DOHH2 (cell line): ENCODE measurements around the gene PRICKLE4.

Experiments used
- H3F3A ChIP-seq: fragments of 200-600 bp; sonication (generic), shearing (Covaris generic); 2 replicates; pipeline ENCODE4 v1.6.0; 2016; ENCODE audit warnings: antibody characterized with exemption, mild to moderate bottlenecking; ENCODE audit not compliant: control insufficient read depth, insufficient read depth
- H3K27ac ChIP-seq: fragments of 200-600 bp; sonication (generic); 2 replicates; pipeline ENCODE4 v1.5.1; 2014; ENCODE audit warnings: low read depth, mild to moderate bottlenecking, low read length, moderate library complexity
- H3K27me3 ChIP-seq: fragments of 200-600 bp; sonication (generic); 2 replicates; pipeline ENCODE4 v1.6.1; 2014; ENCODE audit warnings: mild to moderate bottlenecking, low read length, mixed read lengths; ENCODE audit not compliant: control insufficient read depth
- H3K36me3 ChIP-seq: fragments of 200-600 bp; sonication (generic); 2 replicates; pipeline ENCODE4 v1.6.1; 2014; ENCODE audit warnings: mild to moderate bottlenecking, low read length, moderate library complexity, mixed read lengths; ENCODE audit not compliant: control insufficient read depth
- H3K4me1 ChIP-seq: fragments of 200-600 bp; sonication (generic); 2 replicates; pipeline ENCODE4 v1.6.1; 2014; ENCODE audit warnings: mild to moderate bottlenecking, low read length, mixed read lengths; ENCODE audit not compliant: control insufficient read depth
- H3K4me2 ChIP-seq: fragments of 200-600 bp; sonication (generic); 2 replicates; pipeline ENCODE4 v1.6.0; 2014; ENCODE audit warnings: mild to moderate bottlenecking, low read length, moderate library complexity
- H3K4me3 ChIP-seq: fragments of 200-600 bp; sonication (generic); 2 replicates; pipeline ENCODE4 v1.5.1; 2014; ENCODE audit warnings: mild to moderate bottlenecking, low read length, mixed read lengths
- H3K79me2 ChIP-seq: fragments of 200-600 bp; sonication (generic); 2 replicates; pipeline ENCODE4 v1.6.1; 2014; ENCODE audit warnings: mild to moderate bottlenecking, low read length, mixed read lengths; ENCODE audit not compliant: control insufficient read depth
- H3K9me2 ChIP-seq: fragments of 200-600 bp; sonication (generic); replicated peaks from 2 replicates; pipeline ENCODE4 v1.6.1; 2014; ENCODE audit warnings: mild to moderate bottlenecking, low read length, mixed read lengths; ENCODE audit not compliant: control insufficient read depth
- H3K9me3 ChIP-seq: fragments of 200-600 bp; sonication (generic); 2 replicates; pipeline ENCODE4 v1.6.1; 2014; ENCODE audit warnings: antibody characterized with exemption, low read length, mixed read lengths; ENCODE audit not compliant: control insufficient read depth, insufficient read depth
- H4K20me1 ChIP-seq: fragments of 200-600 bp; sonication (generic); 2 replicates; pipeline ENCODE4 v1.6.0; 2014; ENCODE audit warnings: low read depth, mild to moderate bottlenecking, antibody characterized with exemption, low read length, moderate library complexity; ENCODE audit not compliant: control insufficient read depth, insufficient read depth
- EZH2phosphoT487 ChIP-seq: fragments of 200-600 bp; sonication (generic); IDR thresholded peaks from 2 replicates; pipeline ENCODE4 v1.6.1; 2017; ENCODE audit warnings: borderline replicate concordance, mild to moderate bottlenecking, antibody characterized with exemption, low read length, moderate library complexity, mixed read lengths
- TF ChIP-seq, protein P1 (sequence below): fragments of 200-600 bp; sonication (generic); IDR thresholded peaks from one replicate; pipeline ENCODE4 v1.5.1; 2014; ENCODE audit warnings: antibody characterized with exemption, mild to moderate bottlenecking, low read depth, low read length; ENCODE audit not compliant: poor library complexity, severe bottlenecking

The PRICKLE4 gene

DNA sequence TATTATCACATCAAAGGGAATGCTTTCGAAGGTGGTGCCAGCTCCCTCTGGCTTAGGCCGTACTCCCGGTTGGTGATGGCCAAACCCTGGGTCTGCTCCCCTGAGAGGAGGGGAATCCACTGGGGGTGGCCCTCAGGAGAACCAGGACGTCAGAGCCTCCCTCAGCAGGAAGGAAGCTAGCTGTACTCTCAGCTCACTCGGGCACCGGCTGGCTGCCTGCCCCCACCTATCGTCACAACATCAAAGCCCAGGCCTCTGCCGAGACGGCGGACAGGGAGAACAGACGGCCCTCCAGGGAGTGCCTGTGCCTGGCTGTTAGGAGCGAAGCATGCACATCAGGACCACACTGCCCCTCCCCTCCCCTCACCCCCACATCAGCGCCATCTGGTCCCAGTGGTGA, 24.2 kb upstream of the PRICKLE4 start:
- H3K27ac ChIP-seq, result no peak overlapping the region
- no peak overlapping the region for H3K4me3 ChIP-seq
- TF ChIP-seq, protein P1, sequence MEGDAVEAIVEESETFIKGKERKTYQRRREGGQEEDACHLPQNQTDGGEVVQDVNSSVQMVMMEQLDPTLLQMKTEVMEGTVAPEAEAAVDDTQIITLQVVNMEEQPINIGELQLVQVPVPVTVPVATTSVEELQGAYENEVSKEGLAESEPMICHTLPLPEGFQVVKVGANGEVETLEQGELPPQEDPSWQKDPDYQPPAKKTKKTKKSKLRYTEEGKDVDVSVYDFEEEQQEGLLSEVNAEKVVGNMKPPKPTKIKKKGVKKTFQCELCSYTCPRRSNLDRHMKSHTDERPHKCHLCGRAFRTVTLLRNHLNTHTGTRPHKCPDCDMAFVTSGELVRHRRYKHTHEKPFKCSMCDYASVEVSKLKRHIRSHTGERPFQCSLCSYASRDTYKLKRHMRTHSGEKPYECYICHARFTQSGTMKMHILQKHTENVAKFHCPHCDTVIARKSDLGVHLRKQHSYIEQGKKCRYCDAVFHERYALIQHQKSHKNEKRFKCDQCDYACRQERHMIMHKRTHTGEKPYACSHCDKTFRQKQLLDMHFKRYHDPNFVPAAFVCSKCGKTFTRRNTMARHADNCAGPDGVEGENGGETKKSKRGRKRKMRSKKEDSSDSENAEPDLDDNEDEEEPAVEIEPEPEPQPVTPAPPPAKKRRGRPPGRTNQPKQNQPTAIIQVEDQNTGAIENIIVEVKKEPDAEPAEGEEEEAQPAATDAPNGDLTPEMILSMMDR, result no peak
- TF ChIP-seq EZH2phosphoT487, result no peak
- H3K36me3 ChIP-seq, result no peaks in the 10 kb centered on the region
- H3K4me1 ChIP-seq, result no peaks in the 10 kb centered on the region
- H3K9me3 ChIP-seq, result no peaks in the 10 kb centered on the region
- H3K9me2 ChIP-seq, result no peaks in the 10 kb centered on the region
- peaks cover 20% of the 10 kb centered on the region for H3K27me3 ChIP-seq
- no peaks in the 10 kb centered on the region for H3K79me2 ChIP-seq
- no peaks in the 10 kb centered on the region for H3F3A ChIP-seq
- H4K20me1 ChIP-seq, result no peaks in the 10 kb centered on the region
- H3K4me2 ChIP-seq, result no peak overlapping the region

DNA sequence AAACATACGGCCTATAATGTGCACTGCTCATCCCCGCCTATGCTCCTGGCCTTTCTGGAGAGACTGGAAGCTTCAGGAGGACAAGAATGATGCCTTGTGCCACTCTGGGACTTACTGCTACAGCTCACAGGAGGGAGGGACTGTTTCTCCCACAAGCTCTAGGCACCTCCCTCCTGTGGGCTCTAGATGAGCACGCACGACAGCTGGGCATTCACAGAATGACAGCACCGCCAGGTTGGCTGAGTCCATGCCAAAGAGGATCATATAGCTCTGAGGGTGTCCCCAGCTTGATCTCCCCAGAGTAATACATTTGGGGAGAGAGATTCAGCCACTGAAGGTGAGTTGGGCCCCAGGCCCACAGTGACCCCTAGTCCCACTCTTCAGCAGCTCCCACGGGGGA, 23.3 kb upstream of the PRICKLE4 start:
- TF ChIP-seq EZH2phosphoT487, result no peak
- TF ChIP-seq, protein P1, result no peak
- H3K36me3 ChIP-seq, result no peaks in the 10 kb centered on the region
- no peaks in the 10 kb centered on the region for H3K9me2 ChIP-seq
- H3K27me3 ChIP-seq, result peaks cover 20% of the 10 kb centered on the region
- H3K27ac ChIP-seq, result no peak overlapping the region
- no peaks in the 10 kb centered on the region for H3F3A ChIP-seq
- H3K4me1 ChIP-seq, result no peaks in the 10 kb centered on the region
- H3K4me2 ChIP-seq, result no peak overlapping the region
- no peak overlapping the region for H3K4me3 ChIP-seq
- no peaks in the 10 kb centered on the region for H4K20me1 ChIP-seq
- no peaks in the 10 kb centered on the region for H3K9me3 ChIP-seq
- H3K79me2 ChIP-seq, result no peaks in the 10 kb centered on the region

DNA sequence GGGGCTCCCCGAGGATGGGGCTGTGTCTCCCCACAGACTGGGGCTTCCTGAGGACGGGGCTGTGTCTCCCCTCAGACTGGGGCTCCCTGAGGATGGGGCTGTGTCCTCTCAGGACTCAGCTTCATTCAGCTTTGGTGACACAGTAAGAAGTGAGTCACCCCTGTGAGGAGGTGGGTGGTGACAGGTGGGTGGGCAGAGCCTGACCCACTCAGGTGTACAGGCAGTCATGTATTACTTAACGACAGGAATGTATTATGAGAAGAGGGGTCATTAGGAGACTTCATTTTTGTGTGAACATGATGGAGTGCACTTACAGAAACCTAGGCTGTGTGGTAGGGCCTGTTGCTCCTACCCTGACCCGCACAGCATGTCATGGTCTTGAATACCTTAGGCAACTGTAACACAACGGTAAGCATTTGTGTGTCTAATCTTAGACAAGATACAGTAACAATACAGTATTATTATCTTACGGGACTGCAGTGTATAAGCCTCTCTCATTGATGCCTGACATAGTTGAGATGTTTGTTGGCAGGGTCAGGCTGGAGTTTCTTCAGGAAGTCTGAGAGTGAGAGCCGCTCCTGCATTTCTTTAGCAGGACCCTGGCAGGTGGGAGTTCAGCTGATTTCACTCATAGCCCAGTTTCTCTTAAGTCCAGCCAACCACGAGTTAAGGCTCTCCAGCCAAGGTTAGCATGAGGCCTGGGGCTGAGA, 22.5 kb upstream of the PRICKLE4 start:
- no peak for TF ChIP-seq EZH2phosphoT487
- TF ChIP-seq, protein P1, result no peak
- no peaks in the 10 kb centered on the region for H3K36me3 ChIP-seq
- H3K4me2 ChIP-seq, result no peak overlapping the region
- no peaks in the 10 kb centered on the region for H3K9me2 ChIP-seq
- no peak overlapping the region for H3K4me3 ChIP-seq
- no peaks in the 10 kb centered on the region for H4K20me1 ChIP-seq
- no peaks in the 10 kb centered on the region for H3K4me1 ChIP-seq
- no peaks in the 10 kb centered on the region for H3K9me3 ChIP-seq
- no peaks in the 10 kb centered on the region for H3F3A ChIP-seq
- no peaks in the 10 kb centered on the region for H3K79me2 ChIP-seq
- peaks cover 18% of the 10 kb centered on the region for H3K27me3 ChIP-seq
- no peak overlapping the region for H3K27ac ChIP-seq
